Activated T-cell treated with anti-CD3 and anti-CD28 coated beads, Interleukin-2, amount 50 U/mL, for 4 hours (primary cell): ENCODE data around the gene SNN. TPM values are rescaled to one million over a fixed set of nuclear protein-coding genes. Genes with fewer than 3 reads are reported as not detected.

Experiments
- ATAC-seq, 2 donors: fragments of 200-7000 bp; cut with Tn5 transposase; one replicate each; pipeline ENCODE4 v1.10.0; 2021
- DNase-seq: peaks from one replicate; pipeline ENCODE4 v3.0.0-alpha.2; 2020
- H3K27me3 Mint-ChIP-seq: one replicate; pipeline ENCODE4 v1.8.0; 2021; ENCODE audit warnings: low read depth, mixed read lengths
- H3K36me3 Mint-ChIP-seq: one replicate; pipeline ENCODE4 v1.8.0; 2022; ENCODE audit warnings: mixed read lengths; ENCODE audit not compliant: insufficient read depth
- H3K4me1 Mint-ChIP-seq: one replicate; pipeline ENCODE4 v1.8.0; 2021; ENCODE audit warnings: low read depth, mixed read lengths
- H3K4me3 Mint-ChIP-seq: one replicate; pipeline ENCODE4 v1.8.0; 2021; ENCODE audit warnings: mild to moderate bottlenecking, moderate library complexity, mixed read lengths
- H3K9me3 Mint-ChIP-seq: one replicate; pipeline ENCODE4 v1.8.0; 2021; ENCODE audit warnings: mixed read lengths
- total RNA-seq, 3 donors: library from RNA; stranded (reverse); gene quantifications; one replicate each; pipeline ENCODE4 v1.2.1, GENCODE V29; 2021

Gene SNN
- total RNA-seq, 3 donors from 2014 or later, result 6.5 to 8.3 (median 7.6) TPM

DNA sequence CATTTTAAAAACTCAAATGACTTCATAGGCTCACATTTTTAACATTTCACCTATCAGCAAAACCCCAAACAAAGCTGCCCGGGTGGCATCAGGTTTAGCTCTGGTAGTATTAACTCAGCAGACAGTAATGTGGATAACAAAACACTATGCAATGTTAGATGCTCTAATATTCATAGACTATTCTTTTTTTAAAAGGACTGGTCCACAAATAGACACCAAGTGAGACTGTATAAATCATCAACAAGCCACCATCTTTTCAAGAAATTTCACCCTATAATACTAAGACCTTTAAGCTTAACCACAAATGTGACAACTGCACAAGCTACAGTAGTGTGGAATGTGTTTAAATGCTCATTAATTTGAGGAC is 20.2 kb downstream of the SNN start:
- ATAC-seq, result no peak
- H3K9me3 Mint-ChIP-seq, result no peaks in the 10 kb centered on the region
- H3K36me3 Mint-ChIP-seq, result peaks cover 50% of the 10 kb centered on the region

DNA sequence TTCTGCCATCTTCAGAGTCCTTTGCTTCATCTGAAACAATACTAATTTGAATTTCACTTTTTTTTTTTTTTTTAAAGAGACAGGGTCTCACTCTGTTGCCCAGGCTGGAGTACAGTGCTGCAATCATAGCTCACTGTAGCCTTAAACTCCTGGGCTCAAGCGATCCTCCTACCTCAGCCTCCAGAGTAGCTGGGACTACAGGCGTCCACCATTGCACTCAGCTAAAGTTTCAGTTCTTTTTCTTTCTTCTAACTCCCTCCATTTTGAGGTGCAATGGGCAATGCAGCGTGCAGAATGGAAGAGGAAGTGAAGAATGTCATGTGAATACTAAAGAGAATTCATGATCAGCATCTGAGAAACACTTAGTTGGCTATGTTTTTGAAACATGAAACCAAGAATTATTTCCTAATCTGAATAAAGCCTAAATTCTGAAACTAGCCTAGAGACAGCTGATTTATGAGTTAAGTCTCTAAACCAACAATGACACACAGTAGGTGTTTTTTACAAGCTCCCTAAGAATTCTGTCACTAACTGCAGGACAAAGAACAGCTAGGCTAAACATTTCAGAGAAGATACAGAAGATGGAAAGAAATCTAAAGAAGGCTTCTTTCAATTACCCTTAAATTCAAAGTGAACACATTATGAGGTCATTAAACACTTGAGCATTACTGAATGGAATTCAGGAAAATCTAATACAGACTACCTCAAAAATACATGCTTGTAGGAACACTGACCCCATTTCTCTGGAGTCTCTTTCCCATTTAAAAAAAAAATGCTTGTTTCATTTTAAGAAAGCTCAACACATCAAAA is 21.0 kb downstream of the SNN start:
- H3K9me3 Mint-ChIP-seq, result no peaks in the 10 kb centered on the region
- no peaks in the 10 kb centered on the region for H3K27me3 Mint-ChIP-seq
- DNase-seq, result no peak
- H3K4me3 Mint-ChIP-seq, result no peak overlapping the region
- peak in 1 of 2 donors; percentile 63 for ATAC-seq
- H3K4me1 Mint-ChIP-seq, result peaks cover 23% of the 10 kb centered on the region
- H3K36me3 Mint-ChIP-seq, result peaks cover 46% of the 10 kb centered on the region

More for the DNA sequence above, 20.2 kb downstream of the SNN start:
- peaks cover 23% of the 10 kb centered on the region for H3K4me1 Mint-ChIP-seq
- DNase-seq, result no peak
- H3K4me3 Mint-ChIP-seq, result no peak overlapping the region
- no peaks in the 10 kb centered on the region for H3K27me3 Mint-ChIP-seq

DNA sequence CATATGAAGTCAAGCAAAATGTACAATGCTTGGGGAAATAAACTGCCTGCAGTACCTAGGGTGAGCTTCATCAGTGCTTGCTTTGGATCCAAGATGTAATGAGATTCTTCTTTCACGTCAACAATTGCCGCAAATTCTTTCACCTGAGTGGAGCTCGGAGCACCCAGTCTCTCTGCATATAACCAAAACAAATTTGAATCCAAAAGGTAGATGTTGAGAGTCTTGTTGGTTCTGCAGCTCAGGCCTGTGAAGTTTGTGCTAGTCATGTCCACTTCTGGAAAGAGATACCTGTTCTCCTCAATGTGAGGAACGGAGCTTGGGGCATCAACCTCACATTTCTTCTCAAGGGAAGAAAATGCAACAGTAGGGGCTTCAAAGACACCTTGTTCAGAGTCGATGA is 23.0 kb downstream of the SNN start:
- peaks cover 23% of the 10 kb centered on the region for H3K4me1 Mint-ChIP-seq
- DNase-seq (no peak), ATAC-seq (no peak)
- H3K36me3 Mint-ChIP-seq, result peaks cover 45% of the 10 kb centered on the region
- no peak overlapping the region for H3K4me3 Mint-ChIP-seq
- no peaks in the 10 kb centered on the region for H3K9me3 Mint-ChIP-seq
- H3K27me3 Mint-ChIP-seq, result no peaks in the 10 kb centered on the region

DNA sequence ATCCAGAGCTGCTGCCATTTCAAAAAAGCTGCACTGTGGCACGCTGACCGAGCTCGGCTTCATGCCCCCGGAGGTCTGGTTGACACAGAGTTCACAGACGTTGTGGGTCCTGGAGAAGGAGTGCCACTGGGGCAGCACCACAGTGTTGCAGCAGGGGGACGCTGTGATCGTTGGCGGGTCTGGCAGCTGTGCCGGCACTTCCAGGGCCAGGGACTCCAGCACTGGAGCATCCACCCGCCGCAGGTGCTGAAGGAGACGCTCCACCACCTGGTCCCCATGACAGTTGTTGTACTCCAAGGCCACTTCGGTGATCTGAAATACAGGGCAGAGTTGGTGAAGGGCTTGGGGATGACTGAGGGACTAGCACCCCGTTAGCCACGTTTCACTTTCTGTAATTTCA is 23.5 kb downstream of the SNN start:
- no peak overlapping the region for H3K4me3 Mint-ChIP-seq
- H3K9me3 Mint-ChIP-seq, result no peaks in the 10 kb centered on the region
- peaks cover 27% of the 10 kb centered on the region for H3K4me1 Mint-ChIP-seq
- ATAC-seq (no peak), DNase-seq (no peak)
- peaks cover 45% of the 10 kb centered on the region for H3K36me3 Mint-ChIP-seq
- no peaks in the 10 kb centered on the region for H3K27me3 Mint-ChIP-seq

DNA sequence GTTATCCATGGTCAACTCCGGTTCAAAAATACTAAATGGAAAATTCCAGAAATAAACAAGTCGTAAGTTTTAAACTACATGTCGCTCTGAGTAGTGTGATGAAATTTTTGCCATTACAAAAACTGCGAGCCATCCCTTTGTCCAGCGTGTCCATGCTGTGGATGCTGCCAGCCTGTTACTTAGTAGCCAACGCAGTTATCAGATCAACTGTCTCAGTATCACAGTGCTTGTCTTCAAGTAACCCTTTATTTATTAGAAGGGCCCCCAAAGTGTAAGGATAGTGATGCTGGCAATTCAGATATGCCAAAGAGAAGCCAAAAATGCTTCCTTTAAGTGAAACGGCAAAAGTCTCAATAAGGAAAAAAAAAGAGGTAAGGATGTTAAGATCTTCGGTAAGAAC is 23.9 kb downstream of the SNN start:
- no peak for ATAC-seq
- Mint-ChIP-seq H3K4me3 (no peak overlapping the region), H3K36me3 (peaks cover 48% of the 10 kb centered on the region), H3K9me3 (no peaks in the 10 kb centered on the region), H3K27me3 (no peaks in the 10 kb centered on the region), H3K4me1 (peaks cover 30% of the 10 kb centered on the region)
- DNase-seq, result no peak

DNA sequence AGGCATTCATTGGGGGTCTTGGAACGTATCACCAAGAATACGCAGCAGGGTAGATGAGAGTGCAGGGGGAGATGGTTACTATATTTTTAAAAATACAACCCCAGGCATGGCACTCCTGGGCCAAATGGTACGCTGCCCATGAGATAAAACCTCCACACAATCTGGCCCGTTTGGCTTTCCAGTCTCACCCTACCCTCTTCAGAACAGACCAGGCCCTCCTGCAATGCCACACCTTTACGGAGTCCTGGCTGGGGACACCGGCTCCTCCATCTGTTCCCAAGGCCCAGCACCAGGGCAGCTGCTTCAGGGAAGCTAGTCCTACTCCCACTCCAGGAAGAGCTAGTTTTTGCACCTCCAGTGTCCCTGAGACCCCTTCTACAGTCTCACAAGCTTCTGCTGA is 24.4 kb downstream of the SNN start:
- ATAC-seq (no peak), DNase-seq (no peak)
- H3K4me1 Mint-ChIP-seq, result peaks cover 32% of the 10 kb centered on the region
- peaks cover 49% of the 10 kb centered on the region for H3K36me3 Mint-ChIP-seq
- no peak overlapping the region for H3K4me3 Mint-ChIP-seq
- H3K27me3 Mint-ChIP-seq, result no peaks in the 10 kb centered on the region
- H3K9me3 Mint-ChIP-seq, result no peaks in the 10 kb centered on the region

DNA sequence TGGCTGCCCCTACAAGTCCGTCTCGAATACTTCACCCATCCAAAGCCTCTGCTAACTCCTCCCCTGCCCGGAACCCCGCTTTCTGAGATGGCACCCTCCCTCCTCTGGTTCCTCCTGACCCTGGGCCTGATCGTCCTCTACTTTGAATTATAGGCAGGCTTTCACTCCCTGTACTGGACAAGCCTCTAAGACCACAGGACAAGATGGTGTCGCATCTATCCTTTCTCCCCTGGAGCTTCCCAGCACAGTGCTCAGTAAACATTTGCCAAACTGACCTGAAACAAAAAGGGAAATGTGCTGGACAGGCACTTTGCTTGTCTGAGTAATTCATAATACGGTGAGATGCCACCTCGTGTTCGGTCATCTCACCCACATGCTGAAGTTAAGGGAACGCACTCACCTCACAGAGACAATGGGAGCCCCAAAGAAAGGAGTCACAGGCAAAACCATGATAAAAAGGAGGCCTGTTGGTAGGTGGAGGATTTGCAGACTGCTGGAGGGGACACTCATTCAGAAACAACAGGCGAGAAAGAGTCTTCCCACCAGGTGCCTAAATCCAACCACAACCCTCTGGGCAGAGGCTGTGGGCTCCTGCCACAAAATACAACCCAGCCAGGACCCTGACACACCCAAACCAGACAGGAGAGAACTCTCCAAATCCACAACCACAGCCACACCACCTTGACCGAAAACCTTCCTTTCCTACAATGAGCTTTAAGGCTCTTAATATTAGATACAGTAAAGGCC is 28.2 kb downstream of the SNN start:
- no peaks in the 10 kb centered on the region for H3K27me3 Mint-ChIP-seq
- H3K4me1 Mint-ChIP-seq, result peaks cover 34% of the 10 kb centered on the region
- DNase-seq (no peak), ATAC-seq (no peak)
- no peak overlapping the region for H3K4me3 Mint-ChIP-seq
- no peaks in the 10 kb centered on the region for H3K9me3 Mint-ChIP-seq
- peaks cover 55% of the 10 kb centered on the region for H3K36me3 Mint-ChIP-seq

DNA sequence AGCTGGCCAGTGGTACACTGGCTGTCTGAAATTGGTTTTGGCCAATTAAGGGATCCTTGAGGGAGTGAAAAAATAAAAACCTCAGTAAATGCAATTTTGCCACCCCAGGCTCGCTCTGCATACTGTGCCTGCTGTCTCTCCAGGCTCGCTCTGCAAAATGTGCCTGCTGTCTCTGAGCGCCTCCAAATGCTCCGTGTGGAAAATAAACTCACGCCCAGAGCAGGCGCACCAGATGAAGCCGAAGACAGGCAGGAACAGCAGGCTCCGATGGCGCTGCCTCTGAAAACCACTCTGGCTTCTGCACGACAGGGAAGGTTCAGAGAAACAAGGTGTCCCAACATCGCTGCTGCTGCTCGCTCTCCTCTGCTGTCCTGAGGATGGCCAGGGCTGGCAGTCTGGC is 29.1 kb downstream of the SNN start:
- peaks cover 47% of the 10 kb centered on the region for H3K36me3 Mint-ChIP-seq
- H3K27me3 Mint-ChIP-seq, result no peaks in the 10 kb centered on the region
- no peaks in the 10 kb centered on the region for H3K9me3 Mint-ChIP-seq
- ATAC-seq (no peak), DNase-seq (no peak)
- peaks cover 36% of the 10 kb centered on the region for H3K4me1 Mint-ChIP-seq
- H3K4me3 Mint-ChIP-seq, result no peak overlapping the region

DNA sequence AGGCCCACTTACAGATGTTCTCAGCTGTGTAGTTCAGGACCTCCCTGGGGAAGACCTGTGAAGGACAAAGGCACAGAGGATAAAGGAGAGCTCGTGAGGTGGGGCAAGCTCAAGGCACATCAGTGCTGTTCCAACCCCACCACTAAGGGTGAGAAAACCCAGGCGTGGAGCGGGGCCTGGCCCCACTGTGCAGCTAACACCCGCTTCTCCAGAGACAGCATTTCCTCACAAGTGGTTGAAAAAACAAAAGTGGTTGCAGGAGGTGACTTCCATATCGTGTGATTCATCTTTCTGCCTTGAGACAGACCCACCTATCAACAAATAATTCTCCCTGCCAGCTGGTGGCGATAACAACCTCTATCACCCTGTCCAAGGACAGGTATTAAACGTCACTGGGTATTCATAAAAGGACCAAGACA is 30.0 kb downstream of the SNN start:
- DNase-seq, result no peak
- Mint-ChIP-seq H3K4me1 (peaks cover 40% of the 10 kb centered on the region), H3K9me3 (no peaks in the 10 kb centered on the region), H3K36me3 (peaks cover 46% of the 10 kb centered on the region), H3K27me3 (no peaks in the 10 kb centered on the region), H3K4me3 (no peak overlapping the region)
- peak; percentile 82 to 84 for ATAC-seq

DNA sequence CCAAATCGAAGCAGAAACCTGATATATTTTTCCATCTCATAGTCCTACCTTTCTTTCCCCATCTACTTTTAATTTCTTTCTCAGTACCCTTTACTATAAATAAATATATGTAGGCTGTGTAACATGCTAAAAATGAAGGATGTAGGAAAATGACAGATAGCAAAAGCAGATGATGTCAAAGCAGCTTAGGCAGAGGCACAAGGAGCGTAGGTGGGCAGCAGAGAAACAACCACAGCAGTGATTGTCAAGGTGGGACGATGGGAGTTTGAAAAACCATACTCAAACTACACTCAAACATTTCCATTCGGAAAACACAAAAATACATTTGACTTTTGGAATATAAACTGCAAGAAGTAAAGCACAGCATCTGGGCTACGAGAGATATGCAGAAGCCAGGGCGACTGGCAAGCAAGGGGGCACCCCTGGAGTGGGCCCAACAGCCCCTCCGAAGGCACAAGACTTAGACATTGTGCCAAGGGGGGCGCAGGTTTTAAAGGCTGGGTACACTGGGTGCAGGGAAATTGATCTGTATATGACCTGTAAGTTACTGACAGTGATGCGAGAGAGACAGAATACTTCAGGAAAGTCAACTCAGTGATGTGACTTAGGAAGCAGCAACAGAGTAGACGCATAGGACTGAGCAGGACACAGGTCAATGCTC is 31.1 kb downstream of the SNN start:
- Mint-ChIP-seq H3K4me3 (no peak overlapping the region), H3K36me3 (peaks cover 46% of the 10 kb centered on the region), H3K4me1 (peaks cover 41% of the 10 kb centered on the region), H3K9me3 (no peaks in the 10 kb centered on the region), H3K27me3 (no peaks in the 10 kb centered on the region)
- DNase-seq (no peak), ATAC-seq (no peak)

DNA sequence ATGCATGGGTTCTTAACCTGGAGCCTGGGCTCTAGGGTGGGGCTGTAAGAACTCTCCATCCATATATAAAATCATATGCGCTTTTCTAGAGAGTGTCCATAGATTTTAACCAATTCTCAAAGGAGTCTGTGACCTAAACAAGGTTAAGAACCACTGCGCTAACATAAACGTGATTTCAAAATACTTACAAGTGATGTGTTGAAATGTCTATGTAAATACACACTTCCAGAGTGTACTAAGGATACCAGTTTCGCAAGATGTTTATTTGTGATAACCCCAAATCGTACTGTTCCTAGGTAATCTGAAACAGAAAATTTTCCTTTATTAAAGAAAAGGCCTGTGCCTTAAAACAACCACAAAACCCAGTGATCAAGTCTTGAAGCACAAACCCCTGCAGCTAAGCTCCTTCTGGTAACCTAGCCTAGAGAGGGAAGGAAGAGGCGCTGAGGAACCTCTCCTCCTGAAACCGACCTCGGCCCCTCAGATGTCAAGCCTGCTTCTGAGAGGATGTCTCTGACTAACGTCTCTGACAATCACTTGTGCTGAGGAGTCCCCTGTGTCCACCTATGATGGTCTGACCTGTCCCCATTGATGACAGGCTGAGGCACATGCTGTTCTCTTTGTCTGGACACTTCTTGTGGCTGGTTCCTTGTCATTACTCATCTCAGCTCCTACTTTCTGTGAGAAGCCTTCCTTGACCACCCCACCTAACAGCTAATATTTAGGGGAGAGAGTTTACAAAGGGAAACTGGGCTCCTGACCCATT is 32.2 kb downstream of the SNN start:
- Mint-ChIP-seq H3K4me3 (no peak overlapping the region), H3K9me3 (no peaks in the 10 kb centered on the region), H3K27me3 (no peaks in the 10 kb centered on the region), H3K36me3 (peaks cover 43% of the 10 kb centered on the region), H3K4me1 (peaks cover 44% of the 10 kb centered on the region)
- no peak for DNase-seq
- no peak for ATAC-seq

DNA sequence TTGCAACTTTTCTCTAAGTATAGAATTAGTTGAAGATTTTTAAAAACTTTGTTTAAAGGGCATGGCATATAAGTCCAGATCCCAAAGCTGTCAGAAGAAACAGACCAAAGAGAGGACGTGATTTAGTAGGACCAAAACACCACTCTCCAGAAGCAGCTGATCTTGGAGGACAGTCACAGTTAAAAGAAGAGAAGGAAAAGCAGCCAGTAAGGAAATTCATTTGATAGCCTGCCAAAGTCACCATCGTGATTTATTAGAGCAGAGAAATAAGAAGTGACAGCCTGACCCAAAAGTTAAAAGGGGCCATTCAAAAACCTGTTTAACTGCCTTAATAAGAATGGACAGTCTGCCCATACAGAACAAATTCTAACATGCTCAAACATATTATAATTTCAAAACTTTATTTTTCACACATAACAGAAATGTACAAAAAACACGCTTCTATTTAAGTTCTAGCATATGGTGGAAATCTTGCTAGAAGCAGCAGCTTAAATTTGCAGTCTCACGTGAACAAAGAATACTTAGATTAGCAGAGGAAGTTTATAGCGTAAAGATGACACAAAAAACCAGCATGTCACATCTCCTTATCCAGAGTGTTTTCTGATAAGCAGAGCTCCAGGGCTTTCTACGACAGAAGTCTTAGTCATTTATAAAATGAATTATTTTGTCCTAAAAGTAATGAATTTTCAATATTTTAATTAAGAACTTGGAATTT is 37.2 kb downstream of the SNN start:
- Mint-ChIP-seq H3K27me3 (no peaks in the 10 kb centered on the region), H3K4me3 (no peak overlapping the region), H3K4me1 (peaks cover 16% of the 10 kb centered on the region), H3K36me3 (peaks cover 19% of the 10 kb centered on the region), H3K9me3 (no peaks in the 10 kb centered on the region)
- ATAC-seq (no peak), DNase-seq (no peak)

DNA sequence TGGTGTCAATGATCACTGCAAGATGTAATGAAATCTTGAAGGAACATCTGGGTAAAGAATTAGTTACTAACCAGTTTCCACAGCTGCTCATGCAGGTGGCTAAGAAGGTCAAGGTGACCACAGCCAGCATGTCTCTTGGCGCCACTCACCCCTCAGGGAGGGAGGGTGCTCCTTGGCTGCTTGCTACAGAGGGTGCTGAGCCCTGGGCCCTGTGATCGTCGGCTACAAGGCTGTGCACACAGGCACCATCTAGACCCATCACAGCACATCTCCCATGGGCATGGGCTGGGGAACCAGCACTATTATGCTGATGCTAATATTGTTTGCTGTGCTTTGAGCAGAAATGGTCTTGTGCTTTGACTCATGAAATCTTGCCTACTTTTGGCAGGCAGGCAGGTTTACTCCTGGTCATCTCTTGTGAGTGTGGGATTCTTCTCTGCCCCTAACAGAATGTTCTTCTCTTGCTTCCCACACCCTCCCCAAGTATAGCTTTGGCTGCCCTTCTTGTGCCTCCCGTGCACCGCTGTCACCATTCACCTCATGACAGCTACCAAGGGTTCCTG is 38.0 kb downstream of the SNN start:
- DNase-seq (no peak), ATAC-seq (no peak)
- no peaks in the 10 kb centered on the region for H3K9me3 Mint-ChIP-seq
- no peaks in the 10 kb centered on the region for H3K27me3 Mint-ChIP-seq
- peaks cover 13% of the 10 kb centered on the region for H3K4me1 Mint-ChIP-seq
- H3K36me3 Mint-ChIP-seq, result peaks cover 17% of the 10 kb centered on the region
- H3K4me3 Mint-ChIP-seq, result no peak overlapping the region
